WTC11 (cell line): ENCODE results near the gene CLDN22. TPM values are rescaled to one million over a fixed set of nuclear protein-coding genes. Genes with fewer than 3 reads are reported as not detected.

ENCODE experiments used
- ATAC-seq: fragments of 200-7000 bp; cut with Tn5 transposase; 2 replicates; pipeline ENCODE4 v1.10.0; 2021; ENCODE audit warnings: mild to moderate bottlenecking, moderate library complexity
- CTCF ChIA-PET: fragments of 300-600 bp; sonication (Branson Sonifier 250); formaldehyde crosslinking; loops from one replicate; lab custom pipeline; 2021; ENCODE audit warnings: antibody characterized with exemption; lab: Charles Lee
- POLR2A ChIA-PET: fragments of 350-600 bp; sonication (Branson Sonifier 250); formaldehyde crosslinking; loops from one replicate; lab custom pipeline; 2021; ENCODE audit warnings: antibody characterized with exemption; lab: Charles Lee
- DNase-seq: peaks from one replicate; pipeline ENCODE4 v3.0.0; 2021; ENCODE audit warnings: low spot score
- H3K27ac Mint-ChIP-seq: 2 replicates; pipeline ENCODE4 v1.8.0; 2021; ENCODE audit warnings: mixed read lengths
- H3K27me3 Mint-ChIP-seq: 2 replicates; pipeline ENCODE4 v1.8.0; 2021; ENCODE audit warnings: low read depth, mild to moderate bottlenecking, moderate library complexity, mixed read lengths
- H3K36me3 Mint-ChIP-seq: 2 replicates; pipeline ENCODE4 v1.8.0; 2021; ENCODE audit warnings: mixed read lengths
- H3K4me1 Mint-ChIP-seq: 2 replicates; pipeline ENCODE4 v1.8.0; 2022; ENCODE audit warnings: mixed read lengths
- H3K4me3 Mint-ChIP-seq: 2 replicates; pipeline ENCODE4 v1.8.0; 2021; ENCODE audit warnings: mild to moderate bottlenecking, moderate library complexity, mixed read lengths
- H3K9me3 Mint-ChIP-seq: 2 replicates; pipeline ENCODE4 v1.8.0; 2021; ENCODE audit warnings: mixed read lengths
- AFF4 ChIP-seq: sonication (generic); formaldehyde crosslinking; IDR thresholded peaks from 2 replicates; pipeline ENCODE4 v1.8.1; 2023; ENCODE audit warnings: mild to moderate bottlenecking, missing genetic modification reagents, borderline replicate concordance
- AR ChIP-seq: fragments of 250-450 bp; sonication (Bioruptor Pico); IDR thresholded peaks from 2 replicates; pipeline ENCODE4 v1.9.0; 2021; ENCODE audit warnings: mild to moderate bottlenecking
- CBFB ChIP-seq: sonication (generic); formaldehyde crosslinking; IDR thresholded peaks from 2 replicates; pipeline ENCODE4 v1.8.1; 2022; ENCODE audit warnings: mild to moderate bottlenecking, low read depth, missing genetic modification reagents
- E2F4 ChIP-seq: sonication (generic); formaldehyde crosslinking; IDR thresholded peaks from 2 replicates; pipeline ENCODE4 v1.8.1; 2022; ENCODE audit warnings: low read depth, mild to moderate bottlenecking, moderate library complexity, missing genetic modification reagents, borderline replicate concordance
- ETV6 ChIP-seq: sonication (generic); formaldehyde crosslinking; IDR thresholded peaks from 2 replicates; pipeline ENCODE4 v1.8.1; 2022; ENCODE audit warnings: mild to moderate bottlenecking, missing genetic modification reagents
- FOXK1 ChIP-seq: sonication (generic); formaldehyde crosslinking; IDR thresholded peaks from 2 replicates; pipeline ENCODE4 v1.8.0; 2022; ENCODE audit warnings: mild to moderate bottlenecking, moderate library complexity, missing genetic modification reagents
- FOXP1 ChIP-seq: sonication (generic); formaldehyde crosslinking; IDR thresholded peaks from 2 replicates; pipeline ENCODE4 v1.8.0; 2022; ENCODE audit warnings: missing genetic modification reagents, mild to moderate bottlenecking, moderate library complexity, borderline replicate concordance
- FOXP4 ChIP-seq: sonication (generic); formaldehyde crosslinking; IDR thresholded peaks from 2 replicates; pipeline ENCODE4 v1.8.0; 2022; ENCODE audit warnings: mild to moderate bottlenecking, missing genetic modification reagents
- GRHL2 ChIP-seq: fragments of 250-450 bp; sonication (Bioruptor Pico); IDR thresholded peaks from 2 replicates; pipeline ENCODE4 v1.8.0; 2022; ENCODE audit warnings: mild to moderate bottlenecking, moderate library complexity; ENCODE audit not compliant: insufficient replicate concordance, severe bottlenecking
- GTF2I ChIP-seq: fragments of 250-450 bp; sonication (Bioruptor Pico); conservative IDR thresholded peaks from 2 replicates; pipeline ENCODE4 v1.4.0; 2021; ENCODE audit warnings: mild to moderate bottlenecking
- IRF2 ChIP-seq: sonication (generic); formaldehyde crosslinking; IDR thresholded peaks from 2 replicates; pipeline ENCODE4 v1.8.0; 2022; ENCODE audit warnings: low read depth, missing genetic modification reagents, borderline replicate concordance
- JUN ChIP-seq: sonication (generic); formaldehyde crosslinking; IDR thresholded peaks from 2 replicates; pipeline ENCODE4 v1.8.0; 2023; ENCODE audit warnings: mild to moderate bottlenecking, missing genetic modification reagents
- OVOL2 ChIP-seq: fragments of 250-450 bp; sonication (Bioruptor Pico); IDR thresholded peaks from 2 replicates; pipeline ENCODE4 v1.9.0; 2021; ENCODE audit warnings: mild to moderate bottlenecking, borderline replicate concordance
- TEAD4 ChIP-seq: sonication (generic); formaldehyde crosslinking; IDR thresholded peaks from 2 replicates; pipeline ENCODE4 v1.8.0; 2022; ENCODE audit warnings: mild to moderate bottlenecking, missing genetic modification reagents
- ZNF138 ChIP-seq: sonication (generic); formaldehyde crosslinking; conservative IDR thresholded peaks from 2 replicates; pipeline ENCODE4 v1.8.1; 2022; ENCODE audit warnings: mild to moderate bottlenecking, moderate library complexity, missing genetic modification reagents
- ZNF232 ChIP-seq: sonication (generic); formaldehyde crosslinking; IDR thresholded peaks from 2 replicates; pipeline ENCODE4 v1.8.0; 2022; ENCODE audit warnings: mild to moderate bottlenecking, missing genetic modification reagents
- ZNF423 ChIP-seq: fragments of 250-450 bp; sonication (Bioruptor Pico); IDR thresholded peaks from 2 replicates; pipeline ENCODE4 v2.1.2; 2022; ENCODE audit warnings: mild to moderate bottlenecking, moderate library complexity
- total RNA-seq: library from RNA; stranded (reverse); gene quantifications from 3 replicates; pipeline ENCODE4 v1.2.3, GENCODE V29; 2021
- TF ChIP-seq, protein P1 (sequence below): sonication (generic); formaldehyde crosslinking; IDR thresholded peaks from 2 replicates; pipeline ENCODE4 v1.8.0; 2022; ENCODE audit warnings: mild to moderate bottlenecking, missing genetic modification reagents

Gene CLDN22
- total RNA-seq, 1 experiment from 2014 or later, result not detected

DNA sequence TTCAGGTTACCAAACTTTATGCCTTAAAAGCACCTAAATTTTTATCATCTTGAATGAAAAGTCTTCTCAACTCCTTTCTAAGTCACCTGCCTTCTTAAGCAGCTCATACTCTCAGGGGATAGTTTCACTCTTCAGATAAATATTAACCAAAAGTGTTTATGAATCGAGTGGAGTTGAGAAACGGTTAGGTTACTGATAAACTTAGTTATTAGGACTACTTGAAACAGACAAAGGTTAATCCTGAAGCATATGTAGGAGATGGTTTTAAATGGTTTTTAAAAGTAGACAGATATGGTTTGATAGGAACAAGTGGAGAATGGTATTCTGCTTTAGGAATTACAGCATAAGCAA, 32.8 kb downstream of the CLDN22 start:
- DNase-seq, result no peak
- ChIA-PET CTCF (no interaction called here), POLR2A (no interaction called here)
- H3K4me1 Mint-ChIP-seq, result no peaks in the 10 kb centered on the region
- H3K9me3 Mint-ChIP-seq, result no peaks in the 10 kb centered on the region
- no peak overlapping the region for H3K27ac Mint-ChIP-seq
- TF ChIP-seq ZNF423 (CRISPR knock-in tag) (no peak), IRF2 (CRISPR knock-in tag) (no peak), FOXK1 (CRISPR knock-in tag) (no peak), OVOL2 (CRISPR knock-in tag) (no peak), AR (CRISPR knock-in tag) (no peak), GRHL2 (CRISPR knock-in tag) (no peak), AFF4 (no peak), E2F4 (CRISPR knock-in tag) (no peak), CBFB (CRISPR knock-in tag) (no peak), FOXP1 (CRISPR knock-in tag) (no peak), FOXP4 (no peak)
- TF ChIP-seq, protein P1, sequence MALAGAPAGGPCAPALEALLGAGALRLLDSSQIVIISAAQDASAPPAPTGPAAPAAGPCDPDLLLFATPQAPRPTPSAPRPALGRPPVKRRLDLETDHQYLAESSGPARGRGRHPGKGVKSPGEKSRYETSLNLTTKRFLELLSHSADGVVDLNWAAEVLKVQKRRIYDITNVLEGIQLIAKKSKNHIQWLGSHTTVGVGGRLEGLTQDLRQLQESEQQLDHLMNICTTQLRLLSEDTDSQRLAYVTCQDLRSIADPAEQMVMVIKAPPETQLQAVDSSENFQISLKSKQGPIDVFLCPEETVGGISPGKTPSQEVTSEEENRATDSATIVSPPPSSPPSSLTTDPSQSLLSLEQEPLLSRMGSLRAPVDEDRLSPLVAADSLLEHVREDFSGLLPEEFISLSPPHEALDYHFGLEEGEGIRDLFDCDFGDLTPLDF (CRISPR knock-in tag), result no peak
- TF ChIP-seq, all 79 proteins: peak for 0
- no peak for ATAC-seq
- peaks cover 80% of the 10 kb centered on the region for H3K36me3 Mint-ChIP-seq
- H3K27me3 Mint-ChIP-seq, result no peaks in the 10 kb centered on the region
- H3K4me3 Mint-ChIP-seq, result no peak overlapping the region

DNA sequence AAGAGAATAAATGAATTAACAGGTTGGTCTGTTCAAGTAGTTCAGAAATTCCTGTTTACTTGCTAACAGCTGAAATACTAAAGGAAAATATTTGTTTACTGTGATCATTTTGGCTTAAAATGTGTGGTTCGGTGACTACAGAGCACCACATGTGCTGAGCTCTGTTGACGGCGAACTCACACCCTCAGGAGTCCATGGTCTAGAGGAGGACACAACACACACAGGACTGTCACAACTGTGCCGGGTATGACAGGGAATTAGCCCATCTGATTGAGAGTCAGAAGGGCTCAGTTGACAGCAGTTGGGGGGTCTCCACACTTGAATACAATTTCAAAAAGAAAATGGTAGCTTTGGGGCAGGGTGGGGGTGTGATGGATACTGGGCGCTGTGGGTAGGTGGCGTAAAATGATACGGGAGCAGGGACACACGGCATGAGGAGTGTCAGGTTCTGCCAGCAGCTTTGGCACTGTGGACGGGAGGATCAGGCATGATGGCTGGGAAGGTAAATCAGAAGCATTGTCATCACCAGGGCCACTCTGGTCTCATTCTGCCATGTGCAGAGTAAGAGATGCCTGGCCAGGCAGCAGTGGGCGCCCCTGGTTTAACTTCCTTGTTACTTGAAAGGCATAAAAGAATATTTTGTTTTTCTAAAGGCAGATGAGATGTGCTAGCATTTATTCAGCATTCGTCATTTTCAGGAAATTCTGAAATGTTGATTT, 33.3 kb downstream of the CLDN22 start:
- ATAC-seq, result no peak
- no peaks in the 10 kb centered on the region for H3K4me1 Mint-ChIP-seq
- CTCF ChIA-PET, result no interaction called here
- no peak overlapping the region for H3K4me3 Mint-ChIP-seq
- no peaks in the 10 kb centered on the region for H3K9me3 Mint-ChIP-seq
- peaks cover 84% of the 10 kb centered on the region for H3K36me3 Mint-ChIP-seq
- POLR2A ChIA-PET, result no interaction called here
- no peak overlapping the region for H3K27ac Mint-ChIP-seq
- no peaks in the 10 kb centered on the region for H3K27me3 Mint-ChIP-seq
- DNase-seq, result no peak
- TF ChIP-seq ZNF138 (CRISPR knock-in tag), result no peak
- no peak for TF ChIP-seq TEAD4 (CRISPR knock-in tag)
- TF ChIP-seq ZNF232 (CRISPR knock-in tag), result no peak
- no peak for TF ChIP-seq AFF4
- TF ChIP-seq JUN (CRISPR knock-in tag), result no peak
- TF ChIP-seq ETV6 (CRISPR knock-in tag), result no peak
- TF ChIP-seq GTF2I, result no peak
- no peak for TF ChIP-seq OVOL2 (CRISPR knock-in tag)
